Right ventricle myocardium superior (tissue), 1 donor: ENCODE measurements around the gene RBM5. TPM values are rescaled to one million over a fixed set of nuclear protein-coding genes. Genes with fewer than 3 reads are reported as not detected.
A peak's percentile ranks its signal among the peaks of the same experiment; 100 is the strongest.

Experiments used
- ATAC-seq: fragments of 200-7000 bp; cut with Tn5 transposase; one replicate; pipeline ENCODE4 v1.9.1; 2020; ENCODE audit warnings: mild to moderate bottlenecking; ENCODE audit not compliant: poor library complexity
- DNase-seq: peaks from one replicate; pipeline ENCODE4 v3.0.0-alpha.2; 2020
- intact Hi-C: fragments of 100-400 bp; cut with DNase I; formaldehyde crosslinking; loops from one replicate; pipeline ENCODE4 v1.11.2; 2022
- total RNA-seq: library from RNA; stranded (reverse); fragmentation: NEBNext Ultra II Directional; extraction: Animal tissue kit (Norgen Biotek cat#: 25700); gene quantifications from one replicate; pipeline ENCODE4 v1.2.1, GENCODE V29; 2021
- donor health status: DM: no; HTN: yes; CAD: no; lungs with severe emphysema.

The RBM5 gene
- total RNA-seq, 1 donor from 2014 or later = 56.7 TPM

GRCh38 chr3:50154840-50155490, 66.2 kb downstream of the RBM5 start, which contains the start of gene SEMA3F:
TSS of gene SEMA3F (plus strand) at chr3:50155324. CDS start at chr3:50159623, 4,299 bp downstream.
- DNase-seq = peak; percentile 74
- peak; percentile 94 for ATAC-seq
- intact Hi-C loops = no loop called here

- ATAC-seq (no peak), DNase-seq (no peak)
- intact Hi-C loops = no loop called here
Observed at GRCh38 chr3:50155491-50155878, 66.8 kb downstream of the RBM5 start.

DNA sequence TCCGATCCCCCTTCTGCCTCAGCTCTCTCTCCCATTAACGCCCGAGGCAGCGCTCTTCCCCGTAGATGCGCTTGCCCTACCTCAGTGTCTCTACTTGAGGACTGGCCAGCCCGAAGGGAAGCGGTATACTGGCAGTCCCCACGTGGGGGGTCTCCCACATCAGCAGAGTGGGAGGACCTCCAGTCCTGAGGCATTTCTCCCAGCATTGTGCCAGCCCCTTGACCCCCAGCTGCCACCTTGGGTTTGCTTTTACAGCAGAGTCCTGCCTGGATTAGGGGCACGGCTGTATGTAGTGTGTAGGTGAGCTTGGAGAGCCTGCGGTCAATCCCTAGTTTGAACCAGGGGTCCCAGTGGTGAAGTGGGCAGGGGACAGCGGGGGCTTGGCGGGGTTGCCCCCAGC, 67.2 kb downstream of the RBM5 start:
- ATAC-seq (no peak), DNase-seq (no peak)
- intact Hi-C loops = no loop called here

- DNase-seq = no peak
- intact Hi-C loops = no loop called here
- no peak for ATAC-seq
Observed at GRCh38 chr3:50156549-50157493, 68.1 kb downstream of the RBM5 start.

- intact Hi-C loops = no loop called here
- DNase-seq = no peak
- ATAC-seq = no peak
Observed at GRCh38 chr3:50157827-50158529, 69.3 kb downstream of the RBM5 start.

GRCh38 chr3:50158530-50159146, 69.9 kb downstream of the RBM5 start:
- ATAC-seq = no peak
- DNase-seq = no peak
- intact Hi-C loops = no loop called here

- DNase-seq (peak; percentile 68), ATAC-seq (peak; percentile 26)
- intact Hi-C loops = no loop called here
Observed at GRCh38 chr3:50160561-50160983, 71.9 kb downstream of the RBM5 start.

- ATAC-seq (no peak), DNase-seq (no peak)
- intact Hi-C loops = no loop called here
Observed at GRCh38 chr3:50161320-50161719, 72.6 kb downstream of the RBM5 start.

- no peak for ATAC-seq
- DNase-seq = no peak
- intact Hi-C loops = no loop called here
Observed at GRCh38 chr3:50162034-50162883, 73.5 kb downstream of the RBM5 start.

DNA sequence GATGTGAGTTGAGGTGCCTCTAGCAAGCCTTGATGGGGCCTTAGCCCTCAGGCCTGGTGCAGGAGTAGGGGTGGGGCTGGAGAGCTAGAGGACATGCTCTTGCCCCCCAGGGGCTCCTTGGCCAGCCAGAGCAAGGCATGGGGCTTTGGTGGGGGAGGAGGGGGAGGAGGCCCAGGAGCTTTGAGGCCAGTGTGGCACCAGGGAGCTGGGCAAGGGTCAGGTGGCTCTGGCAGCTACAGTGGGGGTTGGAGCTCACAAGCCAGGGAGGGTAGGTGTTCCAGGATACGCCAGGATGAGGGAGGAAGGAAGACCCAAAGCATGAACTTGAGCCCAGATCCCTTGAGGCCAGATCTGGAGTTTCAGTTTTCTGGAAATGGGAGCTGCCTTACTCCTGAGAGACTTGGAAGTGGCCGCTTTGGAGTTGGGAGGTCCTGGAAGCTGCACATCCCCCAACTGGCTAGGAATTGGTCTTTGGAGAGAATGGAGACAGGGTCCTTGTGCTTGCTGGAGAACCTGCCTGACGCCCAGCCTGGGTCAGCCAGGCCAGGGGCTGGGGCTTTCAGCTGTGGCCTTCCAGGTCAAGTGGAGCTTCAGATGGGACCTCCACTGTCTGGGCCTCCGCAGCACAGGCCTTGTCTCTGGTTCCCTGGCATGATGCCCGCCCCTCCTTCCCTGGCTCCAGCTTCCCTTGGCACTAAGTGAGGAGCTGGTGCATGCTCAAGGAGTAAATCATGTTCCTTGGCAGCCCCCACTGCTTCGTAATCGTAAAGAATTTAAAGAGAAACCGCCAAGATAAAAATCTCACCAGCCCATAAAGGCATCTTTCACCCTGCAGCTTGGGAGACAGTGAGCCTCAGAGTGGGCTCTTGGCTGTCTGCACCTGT, 75.1 kb downstream of the RBM5 start:
- intact Hi-C loops = no loop called here
- no peak for ATAC-seq
- peak; percentile 74 for DNase-seq

DNA sequence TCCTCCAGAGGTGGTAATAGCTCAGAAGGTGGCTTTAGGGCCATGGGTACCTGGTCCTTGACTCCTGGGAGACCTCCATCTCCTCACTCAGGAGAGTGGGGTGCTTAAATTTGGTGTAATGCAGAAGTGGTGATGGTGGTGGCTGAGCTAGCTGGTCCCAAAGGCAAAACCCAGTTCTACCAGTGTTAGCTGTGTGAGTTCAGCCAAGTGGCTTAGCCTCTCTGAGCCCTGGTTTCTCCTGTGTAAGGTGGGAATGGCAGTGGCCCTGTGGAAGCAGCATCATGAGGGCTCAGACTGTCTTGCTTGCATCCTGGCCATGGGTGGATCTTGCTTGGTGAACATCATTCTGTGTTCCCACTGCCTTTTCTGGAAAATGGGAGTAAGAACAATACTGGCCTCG, 75.8 kb downstream of the RBM5 start:
- intact Hi-C loops = no loop called here
- no peak for ATAC-seq

GRCh38 chr3:50164984-50165909, 76.5 kb downstream of the RBM5 start:
- intact Hi-C loops = no loop called here
- DNase-seq = peak; percentile 53

More for the DNA sequence above, 75.8 kb downstream of the RBM5 start:
- DNase-seq = no peak

DNA sequence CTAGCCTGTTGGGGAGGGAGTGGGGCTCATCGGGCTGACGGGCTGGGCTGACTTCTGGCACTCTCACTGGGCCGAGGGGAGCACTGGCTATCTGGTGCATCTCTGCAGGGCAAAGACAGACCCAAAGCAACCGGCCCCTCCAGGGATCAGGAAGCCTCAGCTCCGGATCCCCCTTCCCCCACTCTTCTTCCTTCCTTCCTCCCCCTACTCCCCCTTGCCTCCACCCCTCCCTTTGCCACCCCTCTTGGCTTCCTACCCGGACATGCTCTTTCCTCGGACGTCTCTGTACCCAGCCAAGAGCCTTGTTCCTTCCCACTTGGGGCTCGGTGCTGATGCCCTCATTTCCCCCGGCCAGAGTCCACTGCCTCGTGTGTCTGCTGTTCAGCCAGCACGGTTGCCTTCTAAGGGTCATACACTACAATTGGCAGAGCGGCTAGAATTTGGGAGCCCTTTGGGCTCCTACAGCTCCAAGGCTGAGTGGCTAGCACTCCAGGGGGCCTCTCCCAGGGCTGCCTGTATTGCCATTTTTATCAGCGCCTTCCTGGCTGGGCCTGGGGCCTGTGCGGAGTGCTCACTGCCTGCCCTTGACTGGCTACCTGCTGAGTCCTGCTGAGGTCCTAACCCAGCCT, 77.3 kb downstream of the RBM5 start:
- ATAC-seq = peak; percentile 38
- intact Hi-C loops = no loop called here
- DNase-seq = peak; percentile 54

More at GRCh38 chr3:50164984-50165909, 76.5 kb downstream of the RBM5 start:
- ATAC-seq = peak; percentile 42

- DNase-seq = no peak
- intact Hi-C loops = no loop called here
Observed at GRCh38 chr3:50166620-50167019, 77.9 kb downstream of the RBM5 start.

GRCh38 chr3:50167069-50167840, 78.5 kb downstream of the RBM5 start:
- intact Hi-C loops = no loop called here
- DNase-seq (no peak), ATAC-seq (no peak)

More at GRCh38 chr3:50166620-50167019, 77.9 kb downstream of the RBM5 start:
- ATAC-seq = no peak
